ENCODE measurements around the gene TXNRD2.
"Not testable (repeated sequence)": the region's sequence is repeated elsewhere in the genome, so short reads cannot be mapped to it uniquely, and the experiment has no call there.

TXNRD2 gene

GRCh38 chr22:19833327-19833726 is 108.3 kb downstream of the TXNRD2 start:
- not testable (repeated sequence) for H3K9me3 ChIP-seq (ENCODE audit: control insufficient read depth in 5 of 5, low read length in 5 of 5); H3K4me1 ChIP-seq (ENCODE audit: control insufficient read depth in 5 of 5, insufficient read depth in 5 of 5, low read length in 5 of 5); H3K27me3 ChIP-seq (ENCODE audit: control insufficient read depth in 5 of 5, insufficient read depth in 4 of 5, low read length in 5 of 5); H3K4me3 ChIP-seq (ENCODE audit: low read depth in 1 of 5, low read length in 5 of 5); H3K9ac ChIP-seq (ENCODE audit: low read length in 5 of 5); H3K36me3 ChIP-seq (ENCODE audit: control insufficient read depth in 5 of 5, insufficient read depth in 5 of 5, low read length in 5 of 5); H3K27ac ChIP-seq (ENCODE audit: low read depth, low read length)

DNA sequence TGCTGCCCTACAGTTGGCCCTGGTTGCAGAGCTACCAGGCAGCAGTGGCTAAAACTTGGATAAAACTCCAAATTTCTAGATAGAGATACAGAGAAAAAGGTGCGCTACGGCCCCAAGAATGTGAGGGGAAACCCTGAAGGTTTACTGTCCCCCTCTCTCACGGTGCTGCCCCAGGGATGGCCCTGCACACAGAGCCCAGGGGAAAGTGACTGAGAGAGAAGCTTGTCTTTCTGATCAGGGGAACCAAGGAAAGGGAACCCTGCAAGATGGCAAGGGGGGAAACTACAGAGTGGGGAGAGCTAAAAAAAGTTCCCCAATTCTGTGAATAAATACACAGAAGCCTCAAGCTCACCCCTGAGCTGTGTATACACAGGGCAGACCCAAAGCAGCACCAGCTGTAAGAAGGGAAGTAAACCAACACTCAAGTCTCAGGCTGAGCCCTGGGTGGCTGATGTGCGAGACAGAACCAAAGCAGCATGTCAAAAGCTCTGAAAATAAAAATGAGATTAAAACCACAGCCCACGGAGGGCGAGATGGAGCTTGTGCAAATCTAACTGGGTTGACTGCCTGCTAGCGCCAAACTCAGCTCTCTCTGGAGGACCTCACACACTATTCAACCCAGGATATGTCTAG is 109.0 kb downstream of the TXNRD2 start:
- Histone ChIP-seq H3K4me1 (ENCODE audit: control insufficient read depth in 5 of 5, insufficient read depth in 5 of 5, low read length in 5 of 5) (no peaks in the 10 kb centered on the region), H3K9me3 (ENCODE audit: control insufficient read depth in 5 of 5, low read length in 5 of 5) (no peaks in the 10 kb centered on the region), H3K36me3 (ENCODE audit: control insufficient read depth in 5 of 5, insufficient read depth in 5 of 5, low read length in 5 of 5) (no peaks in the 10 kb centered on the region), H3K27ac (ENCODE audit: low read depth, low read length) (no peak overlapping the region), H3K27me3 (ENCODE audit: control insufficient read depth in 5 of 5, insufficient read depth in 4 of 5, low read length in 5 of 5) (no peaks in the 10 kb centered on the region), H3K4me3 (ENCODE audit: low read depth in 1 of 5, low read length in 5 of 5) (no peak overlapping the region), H3K9ac (ENCODE audit: low read length in 5 of 5) (no peak overlapping the region)

GRCh38 chr22:19831979-19832378 is 109.6 kb downstream of the TXNRD2 start:
- H3K9ac ChIP-seq (ENCODE audit: low read length in 5 of 5); H3K9me3 ChIP-seq (ENCODE audit: control insufficient read depth in 5 of 5, low read length in 5 of 5); H3K4me3 ChIP-seq (ENCODE audit: low read depth in 1 of 5, low read length in 5 of 5); H3K27me3 ChIP-seq (ENCODE audit: control insufficient read depth in 5 of 5, insufficient read depth in 4 of 5, low read length in 5 of 5); H3K4me1 ChIP-seq (ENCODE audit: control insufficient read depth in 5 of 5, insufficient read depth in 5 of 5, low read length in 5 of 5); H3K36me3 ChIP-seq (ENCODE audit: control insufficient read depth in 5 of 5, insufficient read depth in 5 of 5, low read length in 5 of 5); H3K27ac ChIP-seq (ENCODE audit: low read depth, low read length): not testable (repeated sequence)

GRCh38 chr22:19831016-19831415 is 110.6 kb downstream of the TXNRD2 start:
- Histone ChIP-seq H3K36me3 (ENCODE audit: control insufficient read depth in 5 of 5, insufficient read depth in 5 of 5, low read length in 5 of 5) (no peaks in the 10 kb centered on the region), H3K27ac (ENCODE audit: low read depth, low read length) (no peak overlapping the region), H3K9ac (ENCODE audit: low read length in 5 of 5) (no peak overlapping the region), H3K9me3 (ENCODE audit: control insufficient read depth in 5 of 5, low read length in 5 of 5) (no peaks in the 10 kb centered on the region), H3K4me3 (ENCODE audit: low read depth in 1 of 5, low read length in 5 of 5) (no peak overlapping the region), H3K4me1 (ENCODE audit: control insufficient read depth in 5 of 5, insufficient read depth in 5 of 5, low read length in 5 of 5) (peaks cover 0 to 1% (median under 1%) of the 10 kb centered on the region in 5 donors), H3K27me3 (ENCODE audit: control insufficient read depth in 5 of 5, insufficient read depth in 4 of 5, low read length in 5 of 5) (no peaks in the 10 kb centered on the region)

- no peaks in the 10 kb centered on the region for H3K27me3 ChIP-seq (ENCODE audit: control insufficient read depth in 5 of 5, insufficient read depth in 4 of 5, low read length in 5 of 5)
- peaks cover 0 to 24% (median 17%) of the 10 kb centered on the region in 5 donors for H3K4me1 ChIP-seq (ENCODE audit: control insufficient read depth in 5 of 5, insufficient read depth in 5 of 5, low read length in 5 of 5)
- H3K4me3 ChIP-seq (ENCODE audit: low read depth in 1 of 5, low read length in 5 of 5) = no peak overlapping the region
- no peak overlapping the region for H3K27ac ChIP-seq (ENCODE audit: low read depth, low read length)
- no peaks in the 10 kb centered on the region for H3K9me3 ChIP-seq (ENCODE audit: control insufficient read depth in 5 of 5, low read length in 5 of 5)
- no peak overlapping the region for H3K9ac ChIP-seq (ENCODE audit: low read length in 5 of 5)
- H3K36me3 ChIP-seq (ENCODE audit: control insufficient read depth in 5 of 5, insufficient read depth in 5 of 5, low read length in 5 of 5) = no peaks in the 10 kb centered on the region
Measured at GRCh38 chr22:19828035-19828401, 113.6 kb downstream of the TXNRD2 start.

- Histone ChIP-seq H3K4me3 (ENCODE audit: low read depth in 1 of 5, low read length in 5 of 5) (no peak overlapping the region), H3K9me3 (ENCODE audit: control insufficient read depth in 5 of 5, low read length in 5 of 5) (no peaks in the 10 kb centered on the region), H3K27ac (ENCODE audit: low read depth, low read length) (no peak overlapping the region), H3K27me3 (ENCODE audit: control insufficient read depth in 5 of 5, insufficient read depth in 4 of 5, low read length in 5 of 5) (no peaks in the 10 kb centered on the region), H3K9ac (ENCODE audit: low read length in 5 of 5) (no peak overlapping the region), H3K4me1 (ENCODE audit: control insufficient read depth in 5 of 5, insufficient read depth in 5 of 5, low read length in 5 of 5) (peaks cover 0 to 28% (median 20%) of the 10 kb centered on the region in 5 donors), H3K36me3 (ENCODE audit: control insufficient read depth in 5 of 5, insufficient read depth in 5 of 5, low read length in 5 of 5) (no peaks in the 10 kb centered on the region)
Measured at GRCh38 chr22:19827341-19828034, 114.1 kb downstream of the TXNRD2 start.

- H3K9ac ChIP-seq (ENCODE audit: low read length in 5 of 5) = no peak overlapping the region
- no peaks in the 10 kb centered on the region for H3K27me3 ChIP-seq (ENCODE audit: control insufficient read depth in 5 of 5, insufficient read depth in 4 of 5, low read length in 5 of 5)
- H3K36me3 ChIP-seq (ENCODE audit: control insufficient read depth in 5 of 5, insufficient read depth in 5 of 5, low read length in 5 of 5) = no peaks in the 10 kb centered on the region
- no peak overlapping the region for H3K27ac ChIP-seq (ENCODE audit: low read depth, low read length)
- H3K9me3 ChIP-seq (ENCODE audit: control insufficient read depth in 5 of 5, low read length in 5 of 5) = no peaks in the 10 kb centered on the region
- H3K4me3 ChIP-seq (ENCODE audit: low read depth in 1 of 5, low read length in 5 of 5) = no peak overlapping the region
- H3K4me1 ChIP-seq (ENCODE audit: control insufficient read depth in 5 of 5, insufficient read depth in 5 of 5, low read length in 5 of 5) = peaks cover 0 to 37% (median 29%) of the 10 kb centered on the region in 5 donors
Measured at GRCh38 chr22:19826619-19826950, 115.0 kb downstream of the TXNRD2 start.

DNA sequence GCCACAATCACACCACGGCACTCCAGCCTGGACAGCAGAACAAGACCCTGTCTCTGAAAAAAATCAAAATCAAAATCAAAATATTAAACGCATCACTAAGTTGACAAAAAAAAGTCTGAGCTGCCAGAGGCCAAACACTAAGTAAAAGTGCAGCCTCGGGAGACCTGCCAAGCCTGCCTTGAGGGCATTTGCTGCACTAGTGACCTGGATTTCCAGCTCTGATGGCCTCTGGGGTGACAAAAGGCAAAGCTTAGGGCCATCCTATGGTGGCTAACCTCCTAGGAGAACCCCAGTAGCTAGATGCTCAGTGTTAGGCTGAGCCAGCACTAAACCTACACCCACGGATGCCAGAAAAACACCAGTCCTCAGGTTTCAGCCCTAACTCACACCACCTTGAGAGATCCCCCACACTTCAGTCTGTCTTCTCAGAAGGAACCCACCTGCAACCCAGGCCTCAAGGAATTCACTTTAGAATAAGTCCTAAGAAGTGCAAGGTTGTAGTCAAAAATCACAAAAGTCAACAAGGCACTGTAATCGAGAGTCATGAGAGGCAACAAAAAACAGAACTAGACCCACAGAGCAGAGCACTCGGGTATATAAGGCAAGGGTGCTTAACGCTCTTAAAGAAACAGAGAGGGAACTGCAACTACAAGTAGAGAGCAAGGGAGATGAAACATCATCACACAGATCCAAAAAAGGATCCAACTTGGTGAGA is 115.6 kb downstream of the TXNRD2 start:
- Histone ChIP-seq H3K9ac (ENCODE audit: low read length in 5 of 5) (no peak overlapping the region), H3K27ac (ENCODE audit: low read depth, low read length) (no peak overlapping the region), H3K4me1 (ENCODE audit: control insufficient read depth in 5 of 5, insufficient read depth in 5 of 5, low read length in 5 of 5) (peaks cover 0 to 38% (median 31%) of the 10 kb centered on the region in 5 donors), H3K27me3 (ENCODE audit: control insufficient read depth in 5 of 5, insufficient read depth in 4 of 5, low read length in 5 of 5) (no peaks in the 10 kb centered on the region), H3K36me3 (ENCODE audit: control insufficient read depth in 5 of 5, insufficient read depth in 5 of 5, low read length in 5 of 5) (peaks cover 0 to under 1% (median 0%) of the 10 kb centered on the region in 5 donors), H3K4me3 (ENCODE audit: low read depth in 1 of 5, low read length in 5 of 5) (no peak overlapping the region), H3K9me3 (ENCODE audit: control insufficient read depth in 5 of 5, low read length in 5 of 5) (no peaks in the 10 kb centered on the region)
